Measurements from ENCODE around the gene DCAF10. TPM values are rescaled to one million over a fixed set of nuclear protein-coding genes. Genes with fewer than 3 reads are reported as not detected.
"Not testable (repeated sequence)": the region's sequence is repeated elsewhere in the genome, so short reads cannot be mapped to it uniquely, and the experiment has no call there.

DCAF10 gene, protein sequence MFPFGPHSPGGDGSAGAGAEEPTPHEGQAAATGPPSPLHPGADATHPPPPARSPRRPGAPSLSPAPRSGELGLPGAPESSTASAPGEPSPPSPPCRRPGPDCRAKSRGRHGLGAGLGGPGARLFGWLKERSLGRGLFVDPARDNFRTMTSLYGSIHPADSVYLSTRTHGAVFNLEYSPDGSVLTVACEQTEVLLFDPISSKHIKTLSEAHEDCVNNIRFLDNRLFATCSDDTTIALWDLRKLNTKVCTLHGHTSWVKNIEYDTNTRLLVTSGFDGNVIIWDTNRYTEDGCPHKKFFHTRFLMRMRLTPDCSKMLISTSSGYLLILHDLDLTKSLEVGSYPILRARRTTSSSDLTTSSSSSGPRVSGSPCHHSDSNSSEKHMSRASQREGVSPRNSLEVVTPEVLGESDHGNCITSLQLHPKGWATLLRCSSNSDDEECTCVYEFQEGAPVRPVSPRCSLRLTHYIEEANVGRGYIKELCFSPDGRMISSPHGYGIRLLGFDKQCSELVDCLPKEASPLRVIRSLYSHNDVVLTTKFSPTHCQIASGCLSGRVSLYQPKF
- 10.9 and 12.8 TPM in 2 replicates for total RNA-seq (2014; rRNA removed; shearing (Covaris generic))
- 20.8 and 24.9 TPM in 2 replicates for total RNA-seq (2022)
- Bru-seq, nascent RNA, result percentile 79 among the genes with signal in this experiment
- BruChase-seq, experiment 1, labeled RNA remaining after a 6-hour chase, result percentile 82 among the genes with signal in this experiment
- BruChase-seq, experiment 2, labeled RNA remaining after a 2-hour chase, result percentile 82 among the genes with signal in this experiment
- long read RNA-seq, transcript DCAF10-202 (7 exons, 3,862 nt), result major isoform, 29 of 84 reads
- long read RNA-seq, partial matches to known transcripts, result 2 of 84 reads
- long read RNA-seq, other reads (novel, unspliced or antisense), result 53 of 84 reads

- Histone ChIP-seq H2AFZ (ENCODE audit: low read length) (peak within 1 kb of the TSS; percentile 80), H3K4me2 (ENCODE audit: low read length) (peak within 1 kb of the TSS; percentile 95), H3K27ac (ENCODE audit: low read depth, low read length, poor library complexity, severe bottlenecking) (peak within 1 kb of the TSS; percentile 69), H3K4me3 (ENCODE audit: low read depth, low read length, poor library complexity, severe bottlenecking) (peak within 1 kb of the TSS; percentile 93), H3K9me3 (ENCODE audit: low read length) (no peaks in the 10 kb centered on the region), H3K36me3 (ENCODE audit: insufficient read depth, low read length) (peaks cover 16% of the 10 kb centered on the region), H3K79me2 (ENCODE audit: insufficient read depth, low read depth, low read length) (peaks cover 35% of the 10 kb centered on the region), H4K20me1 (ENCODE audit: insufficient read depth, low read length) (peaks cover 16% of the 10 kb centered on the region), H3K4me1 (ENCODE audit: insufficient read depth, low read length, poor library complexity, severe bottlenecking) (peaks cover 27% of the 10 kb centered on the region), H3K9me2 (ENCODE audit: insufficient read depth, low read length) (no peaks in the 10 kb centered on the region)
- no TSS peak for BruUV-seq (replicated peaks)
- intact Hi-C loops (cut with micrococcal nuclease; ENCODE audit: unreplicated experiment), result loop anchor here (1.0 to 5.0 kb wide), 2 partner anchors 15 to 208 kb away; partner anchors contain the start of genes EXOSC3 and TOMM5
- ChIA-PET CTCF (ENCODE audit: unreplicated experiment) (interaction anchor here (0.6 kb wide), 2 partner anchors 10 to 18 kb away, joined by 3 to 7 read pairs; no protein-coding TSS in a partner anchor), POLR2A (interaction anchor here (0.5 to 1.7 kb wide), 8 partner anchors 8 to 52 kb away, joined by 3 to 8 read pairs (median 4); partner anchors contain the start of gene EXOSC3)
- DNase-seq (ENCODE audit: low spot score), result peak; percentile 90
- TF ChIP-seq, protein P1, sequence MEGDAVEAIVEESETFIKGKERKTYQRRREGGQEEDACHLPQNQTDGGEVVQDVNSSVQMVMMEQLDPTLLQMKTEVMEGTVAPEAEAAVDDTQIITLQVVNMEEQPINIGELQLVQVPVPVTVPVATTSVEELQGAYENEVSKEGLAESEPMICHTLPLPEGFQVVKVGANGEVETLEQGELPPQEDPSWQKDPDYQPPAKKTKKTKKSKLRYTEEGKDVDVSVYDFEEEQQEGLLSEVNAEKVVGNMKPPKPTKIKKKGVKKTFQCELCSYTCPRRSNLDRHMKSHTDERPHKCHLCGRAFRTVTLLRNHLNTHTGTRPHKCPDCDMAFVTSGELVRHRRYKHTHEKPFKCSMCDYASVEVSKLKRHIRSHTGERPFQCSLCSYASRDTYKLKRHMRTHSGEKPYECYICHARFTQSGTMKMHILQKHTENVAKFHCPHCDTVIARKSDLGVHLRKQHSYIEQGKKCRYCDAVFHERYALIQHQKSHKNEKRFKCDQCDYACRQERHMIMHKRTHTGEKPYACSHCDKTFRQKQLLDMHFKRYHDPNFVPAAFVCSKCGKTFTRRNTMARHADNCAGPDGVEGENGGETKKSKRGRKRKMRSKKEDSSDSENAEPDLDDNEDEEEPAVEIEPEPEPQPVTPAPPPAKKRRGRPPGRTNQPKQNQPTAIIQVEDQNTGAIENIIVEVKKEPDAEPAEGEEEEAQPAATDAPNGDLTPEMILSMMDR (conservative IDR thresholded peaks at IDR 0.05; ENCODE audit: low read length), result no peak
Measured at GRCh38 chr9:37800631-37801286, at the start of gene DCAF10. Gene DCAF10 (plus strand): TSS chr9:37800797. CDS start chr9:37800867, 70 bp downstream.

GRCh38 chr9:37751186-37751585, 49.4 kb upstream of the DCAF10 start:
- Histone ChIP-seq H3K9me2 (ENCODE audit: insufficient read depth, low read length) (no peaks in the 10 kb centered on the region), H3K9me3 (ENCODE audit: low read length) (no peaks in the 10 kb centered on the region), H3K36me3 (ENCODE audit: insufficient read depth, low read length) (no peaks in the 10 kb centered on the region), H4K20me1 (ENCODE audit: insufficient read depth, low read length) (no peaks in the 10 kb centered on the region), H3K4me1 (ENCODE audit: insufficient read depth, low read length, poor library complexity, severe bottlenecking) (no peaks in the 10 kb centered on the region), H3K4me3 (ENCODE audit: low read depth, low read length, poor library complexity, severe bottlenecking) (no peak overlapping the region), H2AFZ (ENCODE audit: low read length) (no peak overlapping the region), H3K27ac (ENCODE audit: low read depth, low read length, poor library complexity, severe bottlenecking) (no peak overlapping the region), H3K4me2 (ENCODE audit: low read length) (no peak overlapping the region), H3K79me2 (ENCODE audit: insufficient read depth, low read depth, low read length) (no peaks in the 10 kb centered on the region)
- no TSS peak for BruUV-seq (replicated peaks)
- TF ChIP-seq, protein P1 (conservative IDR thresholded peaks at IDR 0.05; ENCODE audit: low read length), result no peak
- TF ChIP-seq EZH2phosphoT487 (IDR thresholded peaks at IDR 0.05; ENCODE audit: borderline replicate concordance, low read depth, low read length), result no peak
- CTCF ChIA-PET (ENCODE audit: unreplicated experiment), result no interaction called here
- no peak for DNase-seq (ENCODE audit: low spot score)
- intact Hi-C loops (cut with micrococcal nuclease; ENCODE audit: unreplicated experiment), result no loop called here
- POLR2A ChIA-PET, result interaction anchor here (0.6 to 1.1 kb wide), 4 partner anchors 17 to 327 kb away, joined by 3 to 10 read pairs (median 4); no protein-coding TSS in a partner anchor

DNA sequence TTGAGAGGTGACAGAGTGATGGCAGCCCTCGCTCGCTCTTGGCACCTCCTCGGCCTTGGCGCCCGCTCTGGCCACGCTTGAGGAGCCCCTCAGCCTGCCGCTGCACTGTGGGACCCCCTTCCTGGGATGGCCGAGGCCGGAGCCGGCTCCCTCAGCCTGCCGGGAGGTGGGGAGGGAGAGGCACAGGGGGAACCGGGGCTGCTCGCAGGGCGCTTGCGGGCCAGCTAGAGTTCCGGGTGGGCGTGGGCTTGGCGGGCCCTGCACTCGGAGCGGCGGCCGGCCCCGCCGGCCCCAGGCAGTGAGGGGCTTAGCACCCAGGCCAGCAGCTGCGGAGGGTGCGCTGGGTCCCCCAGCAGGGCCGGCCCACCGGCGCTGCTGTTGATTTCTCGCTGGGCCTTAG, 48.9 kb upstream of the DCAF10 start:
- H3K9me2 ChIP-seq (ENCODE audit: insufficient read depth, low read length); CTCF ChIA-PET (ENCODE audit: unreplicated experiment); DNase-seq (ENCODE audit: low spot score); H3K4me2 ChIP-seq (ENCODE audit: low read length); H3K27ac ChIP-seq (ENCODE audit: low read depth, low read length, poor library complexity, severe bottlenecking); H3K9me3 ChIP-seq (ENCODE audit: low read length); BruUV-seq (replicated peaks); intact Hi-C loops (cut with micrococcal nuclease; ENCODE audit: unreplicated experiment); H4K20me1 ChIP-seq (ENCODE audit: insufficient read depth, low read length); H3K79me2 ChIP-seq (ENCODE audit: insufficient read depth, low read depth, low read length); H3K36me3 ChIP-seq (ENCODE audit: insufficient read depth, low read length); H3K4me3 ChIP-seq (ENCODE audit: low read depth, low read length, poor library complexity, severe bottlenecking); H2AFZ ChIP-seq (ENCODE audit: low read length); H3K4me1 ChIP-seq (ENCODE audit: insufficient read depth, low read length, poor library complexity, severe bottlenecking): not testable (repeated sequence)
- POLR2A ChIA-PET, result interaction anchor here (1.1 kb wide), 1 partner anchor 16 kb away, joined by 10 read pairs; no protein-coding TSS in a partner anchor

- BruUV-seq (replicated peaks); CTCF ChIA-PET (ENCODE audit: unreplicated experiment); H4K20me1 ChIP-seq (ENCODE audit: insufficient read depth, low read length); H3K79me2 ChIP-seq (ENCODE audit: insufficient read depth, low read depth, low read length); H3K36me3 ChIP-seq (ENCODE audit: insufficient read depth, low read length); H3K9me2 ChIP-seq (ENCODE audit: insufficient read depth, low read length); H3K4me3 ChIP-seq (ENCODE audit: low read depth, low read length, poor library complexity, severe bottlenecking); H3K9me3 ChIP-seq (ENCODE audit: low read length); intact Hi-C loops (cut with micrococcal nuclease; ENCODE audit: unreplicated experiment); DNase-seq (ENCODE audit: low spot score); H3K4me1 ChIP-seq (ENCODE audit: insufficient read depth, low read length, poor library complexity, severe bottlenecking); H2AFZ ChIP-seq (ENCODE audit: low read length); H3K4me2 ChIP-seq (ENCODE audit: low read length); H3K27ac ChIP-seq (ENCODE audit: low read depth, low read length, poor library complexity, severe bottlenecking): not testable (repeated sequence)
- POLR2A ChIA-PET, result interaction anchor here (0.6 to 1.3 kb wide), 3 partner anchors 11 to 465 kb away, joined by 3 to 11 read pairs (median 5); no protein-coding TSS in a partner anchor
Measured at GRCh38 chr9:37752112-37752511, 48.5 kb upstream of the DCAF10 start.

All from OCI-LY7 (cell line).